Stimulated activated CD8-positive, alpha-beta memory T cell treated with anti-CD3 and anti-CD28 coated beads, Interleukin-2, amount 100 ng/mL, for 1 hour (primary cell): ENCODE data around the gene BMP3.

Experiments
- DNase-seq, 2 donors: peaks; one replicate each; pipeline ENCODE4 v3.0.0-alpha.2; 2020; ENCODE audit warnings: low read depth in 2 of 2

The BMP3 gene

GRCh38 chr4:81102107-81102506 is 71.6 kb downstream of the BMP3 start:
- DNase-seq, result no peak

GRCh38 chr4:81106150-81106549 is 75.6 kb downstream of the BMP3 start:
- no peak for DNase-seq
